ENCODE measurements around the gene NCOA1. TPM values are rescaled to one million over a fixed set of nuclear protein-coding genes. Genes with fewer than 3 reads are reported as not detected.
A peak's percentile ranks its signal among the peaks of the same experiment; 100 is the strongest.

The NCOA1 gene
- polyA plus RNA-seq, 1 of the 3 experiments (the other 2 are of a cell fraction): 10.7 TPM

DNA sequence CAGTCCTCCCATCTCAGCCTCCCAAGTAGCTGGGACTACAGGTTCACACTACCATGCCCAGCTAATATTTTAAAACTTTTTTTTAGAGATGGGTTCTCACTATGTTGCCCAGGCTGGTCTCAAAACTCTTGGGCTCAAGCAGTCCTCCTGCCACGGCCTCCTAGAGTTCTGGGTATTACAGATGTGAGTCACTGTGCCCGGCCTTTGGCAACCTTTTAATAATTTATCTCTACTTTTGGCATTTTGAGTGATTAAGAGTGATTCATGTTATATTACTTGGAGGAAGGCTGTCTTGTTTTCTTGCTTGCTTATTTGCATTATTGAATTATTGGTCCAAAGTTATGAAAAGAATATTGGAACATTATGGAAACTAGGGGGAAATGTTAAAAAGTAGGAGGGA is 24.3 kb downstream of the NCOA1 start:
- Histone ChIP-seq H3K36me3 (replicated peaks in 1 of 2; ENCODE audit: control insufficient read depth in 1 of 2, insufficient read depth in 2 of 2, low read length in 1 of 2) (peaks cover 0 to 7% of the 10 kb centered on the region in 2 experiments), H3K9ac (no peak overlapping the region), H3K79me2 (ENCODE audit: insufficient read depth) (peaks cover 77% of the 10 kb centered on the region), H3K4me3 (ENCODE audit: low read depth in 2 of 2, low read length in 1 of 2) (no peak overlapping the region; a peak in 1 of 4 replicates), H3K4me1 (ENCODE audit: control insufficient read depth in 1 of 2, insufficient read depth in 2 of 2, low read depth in 1 of 2, low read length in 1 of 2) (peaks cover 0 to 24% of the 10 kb centered on the region in 2 experiments; a peak in 3 of 4 replicates), H4K20me1 (ENCODE audit: insufficient read depth) (peaks cover 5% of the 10 kb centered on the region; the same call in 1 of the 2 replicates), H2AFZ (ENCODE audit: low read depth) (no peak overlapping the region), H3K4me2 (no peak overlapping the region), H3K9me3 (no peaks in the 10 kb centered on the region), H3K27ac (ENCODE audit: low read depth in 2 of 2, low read length in 1 of 2) (peak overlapping the region in 1 of 2 experiments; percentile 32; a peak in 1 of 4 replicates), H3K9me2 (no peaks in the 10 kb centered on the region), H3F3A (replicated peaks; ENCODE audit: insufficient read depth) (no peaks in the 10 kb centered on the region), H3K27me3 (ENCODE audit: insufficient read depth) (no peaks in the 10 kb centered on the region)
- ChIA-PET POLR2A (no interaction called here), CTCF (interaction anchor here (0.8 to 0.9 kb wide), 2 partner anchors 22 to 24 kb away, joined by 3 read pairs; partner anchors contain the start of gene NCOA1)
- DNase-seq: no peak
- WGBS (ENCODE audit: low lambda C conversion rate): 31% methylated on average over 2 of the region's 2 CpGs
- TF ChIP-seq, protein P1, sequence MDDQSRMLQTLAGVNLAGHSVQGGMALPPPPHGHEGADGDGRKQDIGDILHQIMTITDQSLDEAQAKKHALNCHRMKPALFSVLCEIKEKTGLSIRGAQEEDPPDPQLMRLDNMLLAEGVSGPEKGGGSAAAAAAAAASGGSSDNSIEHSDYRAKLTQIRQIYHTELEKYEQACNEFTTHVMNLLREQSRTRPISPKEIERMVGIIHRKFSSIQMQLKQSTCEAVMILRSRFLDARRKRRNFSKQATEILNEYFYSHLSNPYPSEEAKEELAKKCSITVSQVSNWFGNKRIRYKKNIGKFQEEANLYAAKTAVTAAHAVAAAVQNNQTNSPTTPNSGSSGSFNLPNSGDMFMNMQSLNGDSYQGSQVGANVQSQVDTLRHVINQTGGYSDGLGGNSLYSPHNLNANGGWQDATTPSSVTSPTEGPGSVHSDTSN (IDR thresholded peaks at IDR 0.05): peak; percentile 86
- no peak for TF ChIP-seq NRF1 (IDR thresholded peaks at IDR 0.05; ENCODE audit: low read depth, low read length)
- peak; percentile 35 for TF ChIP-seq JUND (IDR thresholded peaks at IDR 0.05)
- TF ChIP-seq TCF12 (IDR thresholded peaks at IDR 0.05): 0 out of 2 replicates have a peak, but pooled peaks have one; percentile 6
- peak; percentile 40; the same call in 1 of the 2 replicates for TF ChIP-seq FOSL2 (IDR thresholded peaks at IDR 0.05; ENCODE audit: borderline replicate concordance, low read depth)

DNA sequence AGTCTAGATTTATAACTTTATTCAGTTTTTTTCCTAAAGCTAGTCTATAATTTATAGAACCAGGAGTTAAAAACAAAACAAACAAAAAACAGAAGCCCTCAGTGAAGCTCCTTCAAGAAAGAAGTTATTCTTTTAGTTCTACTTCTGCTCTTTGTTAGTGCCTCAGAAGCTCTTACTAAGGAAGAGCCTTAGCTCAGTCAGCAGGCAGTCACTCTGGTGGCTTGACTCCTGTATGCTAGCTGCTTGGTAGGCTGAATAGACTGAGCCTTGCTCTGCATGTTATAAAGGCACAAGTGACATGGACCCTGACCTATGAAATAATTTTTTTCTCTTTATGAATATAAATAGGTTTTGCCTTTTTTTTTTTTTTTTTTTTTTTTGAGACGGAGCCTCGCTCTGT is 24.8 kb downstream of the NCOA1 start:
- no peaks in the 10 kb centered on the region for H3K27me3 ChIP-seq (ENCODE audit: insufficient read depth)
- H3K9ac ChIP-seq: no peak overlapping the region
- no peak for DNase-seq
- H3K4me2 ChIP-seq: no peak overlapping the region
- ChIA-PET POLR2A (no interaction called here), CTCF (interaction anchor here (0.8 to 0.9 kb wide), 3 partner anchors 9 to 24 kb away, joined by 3 to 5 read pairs (median 3); partner anchors contain the start of gene NCOA1)
- no peaks in the 10 kb centered on the region for H3K9me3 ChIP-seq
- H3K79me2 ChIP-seq (ENCODE audit: insufficient read depth): peaks cover 75% of the 10 kb centered on the region
- H4K20me1 ChIP-seq (ENCODE audit: insufficient read depth): peaks cover 5% of the 10 kb centered on the region; the same call in 1 of the 2 replicates
- WGBS (ENCODE audit: low lambda C conversion rate): 93% methylated on average over 2 of the region's 2 CpGs
- H3F3A ChIP-seq (replicated peaks; ENCODE audit: insufficient read depth): no peaks in the 10 kb centered on the region
- peaks cover 0 to 24% of the 10 kb centered on the region in 2 experiments; a peak in 3 of 4 replicates for H3K4me1 ChIP-seq (ENCODE audit: control insufficient read depth in 1 of 2, insufficient read depth in 2 of 2, low read depth in 1 of 2, low read length in 1 of 2)
- no peak overlapping the region for H3K4me3 ChIP-seq (ENCODE audit: low read depth in 2 of 2, low read length in 1 of 2)
- TF ChIP-seq YY1 (IDR thresholded peaks at IDR 0.05; ENCODE audit: low read depth) (no peak), NFIC (IDR thresholded peaks at IDR 0.05; ENCODE audit: borderline replicate concordance) (no peak), GATA2 (CRISPR knock-in tag; IDR thresholded peaks at IDR 0.05) (no peak), JUND (IDR thresholded peaks at IDR 0.05) (no peak), ELF1 (IDR thresholded peaks at IDR 0.05) (no peak), TEAD4 (IDR thresholded peaks at IDR 0.05; ENCODE audit: borderline replicate concordance, insufficient read depth) (no peak)
- TF ChIP-seq, protein P2, sequence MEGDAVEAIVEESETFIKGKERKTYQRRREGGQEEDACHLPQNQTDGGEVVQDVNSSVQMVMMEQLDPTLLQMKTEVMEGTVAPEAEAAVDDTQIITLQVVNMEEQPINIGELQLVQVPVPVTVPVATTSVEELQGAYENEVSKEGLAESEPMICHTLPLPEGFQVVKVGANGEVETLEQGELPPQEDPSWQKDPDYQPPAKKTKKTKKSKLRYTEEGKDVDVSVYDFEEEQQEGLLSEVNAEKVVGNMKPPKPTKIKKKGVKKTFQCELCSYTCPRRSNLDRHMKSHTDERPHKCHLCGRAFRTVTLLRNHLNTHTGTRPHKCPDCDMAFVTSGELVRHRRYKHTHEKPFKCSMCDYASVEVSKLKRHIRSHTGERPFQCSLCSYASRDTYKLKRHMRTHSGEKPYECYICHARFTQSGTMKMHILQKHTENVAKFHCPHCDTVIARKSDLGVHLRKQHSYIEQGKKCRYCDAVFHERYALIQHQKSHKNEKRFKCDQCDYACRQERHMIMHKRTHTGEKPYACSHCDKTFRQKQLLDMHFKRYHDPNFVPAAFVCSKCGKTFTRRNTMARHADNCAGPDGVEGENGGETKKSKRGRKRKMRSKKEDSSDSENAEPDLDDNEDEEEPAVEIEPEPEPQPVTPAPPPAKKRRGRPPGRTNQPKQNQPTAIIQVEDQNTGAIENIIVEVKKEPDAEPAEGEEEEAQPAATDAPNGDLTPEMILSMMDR (IDR thresholded peaks at IDR 0.05): no peak
- TF ChIP-seq, protein P3, sequence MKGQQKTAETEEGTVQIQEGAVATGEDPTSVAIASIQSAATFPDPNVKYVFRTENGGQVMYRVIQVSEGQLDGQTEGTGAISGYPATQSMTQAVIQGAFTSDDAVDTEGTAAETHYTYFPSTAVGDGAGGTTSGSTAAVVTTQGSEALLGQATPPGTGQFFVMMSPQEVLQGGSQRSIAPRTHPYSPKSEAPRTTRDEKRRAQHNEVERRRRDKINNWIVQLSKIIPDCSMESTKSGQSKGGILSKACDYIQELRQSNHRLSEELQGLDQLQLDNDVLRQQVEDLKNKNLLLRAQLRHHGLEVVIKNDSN (IDR thresholded peaks at IDR 0.05; ENCODE audit: borderline replicate concordance, low read depth): no peak
- H3K9me2 ChIP-seq: no peaks in the 10 kb centered on the region
- no peak overlapping the region for H2AFZ ChIP-seq (ENCODE audit: low read depth)
- peak overlapping the region in 1 of 2 experiments; percentile 32; a peak in 1 of 4 replicates for H3K27ac ChIP-seq (ENCODE audit: low read depth in 2 of 2, low read length in 1 of 2)
- peaks cover 0 to 7% of the 10 kb centered on the region in 2 experiments for H3K36me3 ChIP-seq (replicated peaks in 1 of 2; ENCODE audit: control insufficient read depth in 1 of 2, insufficient read depth in 2 of 2, low read length in 1 of 2)
